Neural crest cell (in vitro differentiated cells): Measurements from ENCODE around the gene DNAH17. TPM values are rescaled to one million over a fixed set of nuclear protein-coding genes. Genes with fewer than 3 reads are reported as not detected.

Experiments used
- DNase-seq: peaks from one replicate; pipeline ENCODE4 v3.0.0; 2021; ENCODE audit warnings: low read depth, mixed read lengths, low spot score
- H3K27ac Mint-ChIP-seq: one replicate; pipeline ENCODE4 v1.8.0; 2021; ENCODE audit warnings: mild to moderate bottlenecking, mixed read lengths; ENCODE audit not compliant: unreplicated experiment
- H3K27me3 Mint-ChIP-seq: 2 replicates; pipeline ENCODE4 v1.8.0; 2021; ENCODE audit warnings: low read depth, mild to moderate bottlenecking, mixed read lengths
- H3K36me3 Mint-ChIP-seq: 2 replicates; pipeline ENCODE4 v1.8.0; 2021; ENCODE audit warnings: low read depth, mild to moderate bottlenecking, mixed read lengths
- H3K4me1 Mint-ChIP-seq: 2 replicates; pipeline ENCODE4 v1.8.0; 2021; ENCODE audit warnings: mixed read lengths
- H3K4me3 Mint-ChIP-seq: one replicate; pipeline ENCODE4 v1.8.0; 2021; ENCODE audit warnings: mild to moderate bottlenecking, mixed read lengths
- H3K9me3 Mint-ChIP-seq: 2 replicates; pipeline ENCODE4 v1.8.0; 2021; ENCODE audit warnings: mixed read lengths
- CTCF ChIP-seq: fragments of 200-600 bp; sonication (generic); conservative IDR thresholded peaks from 2 replicates; pipeline ENCODE4 v1.5.0; 2021; ENCODE audit warnings: antibody characterized with exemption, mild to moderate bottlenecking
- total RNA-seq: library from RNA; stranded (reverse); gene quantifications from 2 replicates; pipeline ENCODE4 v1.2.1, GENCODE V29; 2021

The DNAH17 gene
- total RNA-seq, 1 donor from 2014 or later: 0.09 TPM

- H3K4me3 Mint-ChIP-seq: no peak overlapping the region
Measured at GRCh38 chr17:78550464-78550863, 26.7 kb downstream of the DNAH17 start.

DNA sequence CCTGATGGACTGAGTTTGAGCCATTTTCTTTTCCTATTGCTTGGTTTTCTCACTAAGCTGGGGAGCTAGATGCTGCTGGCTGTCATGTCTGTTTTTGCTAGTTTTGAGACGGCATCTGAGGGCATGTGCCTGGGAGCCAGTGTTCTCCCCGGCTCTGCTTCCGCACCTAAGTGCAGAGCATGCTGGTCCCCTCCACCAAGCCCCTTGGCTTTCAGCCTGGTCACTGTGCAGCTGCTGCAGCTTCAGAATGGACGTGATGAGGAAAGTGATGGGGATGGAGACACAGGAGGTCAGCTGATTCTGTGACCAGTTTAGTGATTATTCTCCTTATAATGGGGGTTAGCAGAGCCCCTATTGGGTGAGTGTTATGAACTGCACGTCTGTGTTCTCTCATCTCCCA is 28.5 kb downstream of the DNAH17 start:
- no peak for DNase-seq
- H3K4me3 Mint-ChIP-seq: no peak overlapping the region
- no peak for TF ChIP-seq CTCF
- no peaks in the 10 kb centered on the region for H3K36me3 Mint-ChIP-seq
- H3K4me1 Mint-ChIP-seq: no peaks in the 10 kb centered on the region
- no peak overlapping the region for H3K27ac Mint-ChIP-seq
- H3K27me3 Mint-ChIP-seq: no peaks in the 10 kb centered on the region
- no peaks in the 10 kb centered on the region for H3K9me3 Mint-ChIP-seq

More at GRCh38 chr17:78550464-78550863, 26.7 kb downstream of the DNAH17 start:
- H3K9me3 Mint-ChIP-seq: no peaks in the 10 kb centered on the region
- no peak for DNase-seq
- H3K27me3 Mint-ChIP-seq: no peaks in the 10 kb centered on the region
- H3K4me1 Mint-ChIP-seq: no peaks in the 10 kb centered on the region
- no peak overlapping the region for H3K27ac Mint-ChIP-seq
- no peaks in the 10 kb centered on the region for H3K36me3 Mint-ChIP-seq
- no peak for TF ChIP-seq CTCF

DNA sequence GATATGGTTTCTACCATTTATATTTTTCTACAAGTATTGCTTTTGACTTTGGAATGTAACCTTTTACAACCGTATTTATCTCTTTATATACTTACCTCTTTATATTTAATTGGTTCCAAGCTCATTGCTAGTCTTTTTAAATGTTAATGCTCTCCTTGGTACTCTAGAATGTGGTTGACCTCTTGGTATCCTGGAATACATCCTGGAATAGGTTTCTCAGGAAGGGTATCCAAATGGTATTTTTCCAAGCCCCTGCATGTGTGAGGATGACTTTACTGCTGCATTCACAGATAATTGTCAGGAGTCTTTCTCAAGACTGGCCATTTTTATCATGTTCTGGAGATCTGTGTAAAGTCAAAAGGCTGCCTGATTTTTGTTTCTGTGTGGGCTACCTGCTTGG is 30.2 kb downstream of the DNAH17 start:
- no peak for TF ChIP-seq CTCF
- Mint-ChIP-seq H3K27ac (no peak overlapping the region), H3K36me3 (no peaks in the 10 kb centered on the region), H3K4me3 (no peak overlapping the region), H3K27me3 (no peaks in the 10 kb centered on the region), H3K9me3 (no peaks in the 10 kb centered on the region), H3K4me1 (no peaks in the 10 kb centered on the region)
- no peak for DNase-seq

DNA sequence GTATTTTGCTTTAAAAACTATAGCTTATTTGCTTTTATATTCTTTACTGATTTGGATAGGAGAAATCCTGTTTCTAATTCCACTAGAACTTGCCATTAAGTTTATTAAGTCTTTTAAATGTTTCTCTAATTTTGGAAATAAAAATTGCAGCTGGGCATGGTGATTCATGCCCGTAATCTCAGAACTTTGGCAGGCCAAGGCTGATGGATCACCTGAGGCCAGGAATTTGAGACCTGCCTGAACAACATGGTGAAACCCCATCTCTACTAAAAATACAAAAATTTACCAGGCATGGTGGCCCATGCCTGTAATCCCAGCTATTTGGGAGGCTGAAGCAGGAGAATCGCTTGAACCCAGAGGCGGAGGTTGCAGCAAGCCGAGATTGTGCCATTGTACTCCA is 30.7 kb downstream of the DNAH17 start:
- Mint-ChIP-seq H3K9me3 (no peaks in the 10 kb centered on the region), H3K36me3 (no peaks in the 10 kb centered on the region), H3K4me1 (no peaks in the 10 kb centered on the region), H3K27ac (no peak overlapping the region), H3K27me3 (no peaks in the 10 kb centered on the region), H3K4me3 (no peak overlapping the region)
- DNase-seq: no peak
- TF ChIP-seq CTCF: no peak

- no peak for TF ChIP-seq CTCF
- no peaks in the 10 kb centered on the region for H3K9me3 Mint-ChIP-seq
- H3K36me3 Mint-ChIP-seq: no peaks in the 10 kb centered on the region
- H3K27me3 Mint-ChIP-seq: no peaks in the 10 kb centered on the region
- no peak overlapping the region for H3K27ac Mint-ChIP-seq
- no peaks in the 10 kb centered on the region for H3K4me1 Mint-ChIP-seq
- no peak for DNase-seq
- H3K4me3 Mint-ChIP-seq: no peak overlapping the region
Measured at GRCh38 chr17:78544881-78545755, 32.1 kb downstream of the DNAH17 start.
